Measurements from ENCODE around the gene ARRB2.

ARRB2 gene

GRCh38 chr17:4709794-4710692 lies at the start of gene ARRB2:
TSS of gene ARRB2 (plus strand) at chr17:4710632. CDS start at chr17:4710722, 90 bp downstream.
- DNase-seq, result peak; percentile 99
- H3K9me3 Mint-ChIP-seq, result peaks cover 0 to 4% of the 10 kb centered on the region in 2 donors
- no peaks in the 10 kb centered on the region for H3K27me3 Mint-ChIP-seq
- peaks cover 72% of the 10 kb centered on the region for H3K4me1 Mint-ChIP-seq
- H3K4me3 Mint-ChIP-seq, result peak within 1 kb of the TSS; percentile 77 to 95
- H3K27ac Mint-ChIP-seq, result peak within 1 kb of the TSS; percentile 96
- ATAC-seq, result peak; percentile 84

- no peak overlapping the region for H3K27ac Mint-ChIP-seq
- ATAC-seq, result no peak
- no peak for DNase-seq
- H3K4me3 Mint-ChIP-seq, result no peak overlapping the region
- no peaks in the 10 kb centered on the region for H3K9me3 Mint-ChIP-seq
- H3K27me3 Mint-ChIP-seq, result no peaks in the 10 kb centered on the region
- peaks cover 3% of the 10 kb centered on the region for H3K4me1 Mint-ChIP-seq
Observed at GRCh38 chr17:4663711-4664110, 46.7 kb upstream of the ARRB2 start.

- Mint-ChIP-seq H3K4me1 (no peaks in the 10 kb centered on the region), H3K27me3 (no peaks in the 10 kb centered on the region), H3K4me3 (no peak overlapping the region), H3K9me3 (no peaks in the 10 kb centered on the region), H3K27ac (no peak overlapping the region)
- no peak for ATAC-seq
- DNase-seq, result no peak
Observed at GRCh38 chr17:4664230-4664629, 46.2 kb upstream of the ARRB2 start.

- no peak overlapping the region for H3K27ac Mint-ChIP-seq
- no peak for DNase-seq
- no peaks in the 10 kb centered on the region for H3K9me3 Mint-ChIP-seq
- H3K4me3 Mint-ChIP-seq, result no peak overlapping the region
- H3K4me1 Mint-ChIP-seq, result no peaks in the 10 kb centered on the region
- no peaks in the 10 kb centered on the region for H3K27me3 Mint-ChIP-seq
- no peak for ATAC-seq
Observed at GRCh38 chr17:4665027-4665426, 45.4 kb upstream of the ARRB2 start.

GRCh38 chr17:4666296-4666695 lies 44.1 kb upstream of the ARRB2 start:
- no peaks in the 10 kb centered on the region for H3K4me1 Mint-ChIP-seq

GRCh38 chr17:4667166-4667565 lies 43.3 kb upstream of the ARRB2 start:
- ATAC-seq (no peak), DNase-seq (no peak)
- no peak overlapping the region for H3K27ac Mint-ChIP-seq
- H3K27me3 Mint-ChIP-seq, result no peaks in the 10 kb centered on the region
- no peaks in the 10 kb centered on the region for H3K4me1 Mint-ChIP-seq
- H3K4me3 Mint-ChIP-seq, result no peak overlapping the region
- H3K9me3 Mint-ChIP-seq, result no peaks in the 10 kb centered on the region

More at GRCh38 chr17:4666296-4666695, 44.1 kb upstream of the ARRB2 start:
- no peak overlapping the region for H3K4me3 Mint-ChIP-seq
- no peak overlapping the region for H3K27ac Mint-ChIP-seq
- no peaks in the 10 kb centered on the region for H3K9me3 Mint-ChIP-seq
- no peak for DNase-seq
- ATAC-seq, result no peak
- H3K27me3 Mint-ChIP-seq, result no peaks in the 10 kb centered on the region

GRCh38 chr17:4672055-4672630 lies 38.3 kb upstream of the ARRB2 start:
- no peak overlapping the region for H3K4me3 Mint-ChIP-seq
- no peak for ATAC-seq
- H3K4me1 Mint-ChIP-seq, result no peaks in the 10 kb centered on the region
- H3K27me3 Mint-ChIP-seq, result no peaks in the 10 kb centered on the region
- H3K9me3 Mint-ChIP-seq, result no peaks in the 10 kb centered on the region
- no peak for DNase-seq
- H3K27ac Mint-ChIP-seq, result peak overlapping the region in 1 of 2 donors; percentile 50

- ATAC-seq (no peak), DNase-seq (no peak)
- Mint-ChIP-seq H3K4me1 (no peaks in the 10 kb centered on the region), H3K4me3 (no peak overlapping the region), H3K27ac (peak overlapping the region in 1 of 2 donors; percentile 50), H3K9me3 (no peaks in the 10 kb centered on the region), H3K27me3 (no peaks in the 10 kb centered on the region)
Observed at GRCh38 chr17:4672751-4673150, 37.7 kb upstream of the ARRB2 start.

- H3K4me1 Mint-ChIP-seq, result peaks cover 2% of the 10 kb centered on the region
- H3K27ac Mint-ChIP-seq, result peak overlapping the region in 1 of 2 donors; percentile 87
- ATAC-seq, result no peak
- no peaks in the 10 kb centered on the region for H3K9me3 Mint-ChIP-seq
- peak overlapping the region in 1 of 2 donors; percentile 22 for H3K4me3 Mint-ChIP-seq
- H3K27me3 Mint-ChIP-seq, result no peaks in the 10 kb centered on the region
- no peak for DNase-seq
Observed at GRCh38 chr17:4673169-4673568, 37.3 kb upstream of the ARRB2 start.

GRCh38 chr17:4673986-4674684 lies 36.3 kb upstream of the ARRB2 start:
- H3K4me1 Mint-ChIP-seq, result peaks cover 10% of the 10 kb centered on the region
- DNase-seq, result no peak
- no peaks in the 10 kb centered on the region for H3K9me3 Mint-ChIP-seq
- H3K4me3 Mint-ChIP-seq, result no peak overlapping the region
- no peak overlapping the region for H3K27ac Mint-ChIP-seq
- H3K27me3 Mint-ChIP-seq, result no peaks in the 10 kb centered on the region
- ATAC-seq, result no peak

- DNase-seq (no peak), ATAC-seq (no peak)
- Mint-ChIP-seq H3K27ac (no peak overlapping the region), H3K4me1 (peaks cover 15% of the 10 kb centered on the region), H3K27me3 (no peaks in the 10 kb centered on the region), H3K4me3 (no peak overlapping the region), H3K9me3 (no peaks in the 10 kb centered on the region)
Observed at GRCh38 chr17:4674685-4674998, 35.8 kb upstream of the ARRB2 start.

GRCh38 chr17:4675791-4676190 lies 34.6 kb upstream of the ARRB2 start:
- peaks cover 26% of the 10 kb centered on the region for H3K4me1 Mint-ChIP-seq
- H3K4me3 Mint-ChIP-seq, result no peak overlapping the region
- peak overlapping the region; percentile 1 to 34 for H3K27ac Mint-ChIP-seq

GRCh38 chr17:4676791-4677190 lies 33.6 kb upstream of the ARRB2 start:
- ATAC-seq (no peak), DNase-seq (no peak)
- no peak overlapping the region for H3K4me3 Mint-ChIP-seq
- H3K4me1 Mint-ChIP-seq, result peaks cover 26% of the 10 kb centered on the region
- H3K27me3 Mint-ChIP-seq, result no peaks in the 10 kb centered on the region
- peak overlapping the region in 1 of 2 donors; percentile 85 for H3K27ac Mint-ChIP-seq
- H3K9me3 Mint-ChIP-seq, result no peaks in the 10 kb centered on the region

More at GRCh38 chr17:4675791-4676190, 34.6 kb upstream of the ARRB2 start:
- Mint-ChIP-seq H3K27me3 (no peaks in the 10 kb centered on the region), H3K9me3 (no peaks in the 10 kb centered on the region)
- DNase-seq, result no peak
- no peak for ATAC-seq

GRCh38 chr17:4678448-4679026 lies 31.9 kb upstream of the ARRB2 start:
- Mint-ChIP-seq H3K4me3 (no peak overlapping the region), H3K9me3 (no peaks in the 10 kb centered on the region)
- ATAC-seq, result peak; percentile 73

GRCh38 chr17:4679658-4680057 lies 30.8 kb upstream of the ARRB2 start:
- Mint-ChIP-seq H3K27ac (peak overlapping the region; percentile 78 to 85), H3K4me1 (peaks cover 26% of the 10 kb centered on the region), H3K9me3 (no peaks in the 10 kb centered on the region), H3K27me3 (no peaks in the 10 kb centered on the region), H3K4me3 (no peak overlapping the region)
- no peak for ATAC-seq
- no peak for DNase-seq

More at GRCh38 chr17:4678448-4679026, 31.9 kb upstream of the ARRB2 start:
- peaks cover 26% of the 10 kb centered on the region for H3K4me1 Mint-ChIP-seq
- DNase-seq, result peak in 1 of 2 donors; percentile 29
- no peaks in the 10 kb centered on the region for H3K27me3 Mint-ChIP-seq
- H3K27ac Mint-ChIP-seq, result no peak overlapping the region
